Breast epithelium (tissue), 3 donors: ENCODE data around the gene UGT3A1.

Source experiments
- CTCF ChIP-seq, 3 donors: fragments of 450-650 bp; IDR thresholded peaks; one replicate each; pipeline ENCODE4 v1.5.1; 2016 to 2017; ENCODE audit warnings: antibody characterized with exemption in 3 of 3, mild to moderate bottlenecking in 3 of 3, moderate library complexity in 3 of 3
- POLR2A ChIP-seq: fragments of 450-650 bp; IDR thresholded peaks from one replicate; pipeline ENCODE4 v1.6.1; 2016; ENCODE audit warnings: antibody characterized with exemption, mild to moderate bottlenecking, moderate library complexity

GRCh38 chr5:35902046-35902672 lies 89.0 kb downstream of the UGT3A1 start:
- no peak for TF ChIP-seq CTCF (IDR thresholded peaks at IDR 0.05)
- no peak for TF ChIP-seq POLR2A
